ENCODE data around the gene STOML1. TPM values are rescaled to one million over a fixed set of nuclear protein-coding genes. Genes with fewer than 3 reads are reported as not detected.

The STOML1 gene, protein sequence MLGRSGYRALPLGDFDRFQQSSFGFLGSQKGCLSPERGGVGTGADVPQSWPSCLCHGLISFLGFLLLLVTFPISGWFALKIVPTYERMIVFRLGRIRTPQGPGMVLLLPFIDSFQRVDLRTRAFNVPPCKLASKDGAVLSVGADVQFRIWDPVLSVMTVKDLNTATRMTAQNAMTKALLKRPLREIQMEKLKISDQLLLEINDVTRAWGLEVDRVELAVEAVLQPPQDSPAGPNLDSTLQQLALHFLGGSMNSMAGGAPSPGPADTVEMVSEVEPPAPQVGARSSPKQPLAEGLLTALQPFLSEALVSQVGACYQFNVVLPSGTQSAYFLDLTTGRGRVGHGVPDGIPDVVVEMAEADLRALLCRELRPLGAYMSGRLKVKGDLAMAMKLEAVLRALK
- 2.5 and 2.9 TPM in 2 replicates for total RNA-seq (2021)
- long read RNA-seq, full-length matches to known transcripts: 20 of 28 reads
- long read RNA-seq, partial matches to known transcripts: 1 of 28 reads
- long read RNA-seq, other reads (novel, unspliced or antisense): 7 of 28 reads

DNA sequence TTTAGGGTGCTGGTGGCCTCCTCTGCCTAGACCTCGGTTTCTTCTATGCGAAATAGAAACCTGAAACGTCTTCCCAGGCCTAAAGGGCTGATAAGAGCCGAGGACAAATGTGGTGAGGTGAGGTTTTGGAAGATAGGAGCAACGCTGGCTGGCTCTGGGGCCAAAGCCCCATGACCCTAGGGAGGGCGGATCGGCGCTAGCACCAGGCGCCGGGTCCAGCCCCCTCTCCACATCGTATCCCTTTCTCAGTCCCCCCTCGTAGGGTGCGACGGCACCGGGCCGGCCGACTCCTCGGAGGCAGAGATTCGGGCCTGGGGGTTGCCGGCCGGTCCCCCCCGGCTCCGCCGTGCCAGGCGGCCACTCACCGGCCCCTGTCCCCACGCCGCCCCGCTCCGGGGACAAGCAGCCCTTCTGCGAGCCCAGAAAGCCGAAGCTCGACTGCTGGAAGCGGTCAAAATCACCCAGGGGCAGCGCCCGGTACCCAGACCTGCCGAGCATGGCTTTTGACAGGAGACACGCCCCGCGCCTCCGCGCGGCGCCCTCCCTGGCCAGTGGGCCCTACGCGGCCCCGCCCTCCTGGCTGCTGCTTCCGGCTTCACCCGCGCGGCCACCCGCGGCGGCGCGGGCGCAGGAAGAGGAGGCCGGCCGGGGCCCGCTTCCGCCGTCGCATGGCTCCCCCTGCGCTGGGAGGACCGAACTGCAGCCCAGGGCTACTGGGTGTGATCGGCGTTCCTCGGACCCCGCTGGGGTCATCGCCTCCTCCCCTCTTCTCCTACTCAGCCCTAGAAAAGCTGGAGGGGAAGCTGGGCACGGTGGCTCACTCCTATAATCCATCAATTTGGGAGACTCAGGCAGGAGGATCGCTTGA lies at the start of gene STOML1:
Gene STOML1, minus strand, starts transcription at position 570 of the 868 bp plus-strand sequence. Its CDS starts 72 bp downstream, at position 498.
- Histone ChIP-seq H3K9me3 (ENCODE audit: control insufficient read depth, low read depth, low read length) (no peaks in the 10 kb centered on the region), H3K4me1 (ENCODE audit: insufficient read depth, low read length) (no peaks in the 10 kb centered on the region), H3K23ac (ENCODE audit: insufficient read length, low read depth, low read length) (no peak within 1 kb of the TSS), H3K23me2 (ENCODE audit: insufficient read length, low read depth, low read length, poor library complexity, severe bottlenecking) (peaks cover 11% of the 10 kb centered on the region), H3K56ac (ENCODE audit: insufficient read length, low read depth, low read length) (no peak within 1 kb of the TSS), H2BK12ac (ENCODE audit: insufficient read length, low read depth, low read length) (no peak within 1 kb of the TSS), H3K27me3 (ENCODE audit: insufficient read depth, low read length) (no peaks in the 10 kb centered on the region), H3T11ph (ENCODE audit: low read length) (no peak within 1 kb of the TSS), H2AFZ (ENCODE audit: low read length) (no peak within 1 kb of the TSS), H4K20me1 (ENCODE audit: control insufficient read depth, insufficient read depth, insufficient read length) (no peaks in the 10 kb centered on the region), H2BK20ac (ENCODE audit: low read depth, low read length, poor library complexity, severe bottlenecking) (no peak within 1 kb of the TSS), H2BK120ac (ENCODE audit: low read depth, low read length, poor library complexity, severe bottlenecking) (no peak within 1 kb of the TSS), H4K5ac (ENCODE audit: insufficient read length, low read depth, low read length) (no peak within 1 kb of the TSS), H2BK15ac (ENCODE audit: low read depth, low read length) (no peak within 1 kb of the TSS), H3K79me1 (ENCODE audit: insufficient read depth, low read depth, low read length, poor library complexity, severe bottlenecking) (no peaks in the 10 kb centered on the region), H3K79me2 (ENCODE audit: insufficient read depth, low read length) (no peaks in the 10 kb centered on the region; the same call in 1 of the 2 replicates), H3K4me2 (ENCODE audit: insufficient read depth, insufficient read length, low read length) (peak within 1 kb of the TSS; percentile 60), H2AK5ac (ENCODE audit: insufficient read length, low read length) (no peak within 1 kb of the TSS), H3K9ac (ENCODE audit: extremely low read depth, insufficient read length, low read length) (no peak within 1 kb of the TSS), H3K27ac (ENCODE audit: insufficient read length, low read depth, low read length) (no peak within 1 kb of the TSS), H3K18ac (ENCODE audit: insufficient read length, low read depth, low read length) (no peak within 1 kb of the TSS), H3K14ac (ENCODE audit: insufficient read depth, low read length) (no peak within 1 kb of the TSS; the same call in 1 of the 2 replicates), H3K4ac (ENCODE audit: low read depth, low read length) (no peak within 1 kb of the TSS), H4K8ac (replicated peaks; ENCODE audit: insufficient read length, low read depth, low read length) (no peak within 1 kb of the TSS), H4K91ac (ENCODE audit: insufficient read length, low read depth, low read length) (no peak within 1 kb of the TSS), H2BK5ac (ENCODE audit: insufficient read length, low read length) (no peak within 1 kb of the TSS)
- Mint-ChIP-seq H3K27me3 (ENCODE audit: low read depth) (peaks cover 16% of the 10 kb centered on the region), H3K36me3 (ENCODE audit: insufficient read depth in 1 of 3, low read depth in 3 of 3) (no peaks in the 10 kb centered on the region), H3K4me3 (peak within 1 kb of the TSS; percentile 77 to 83), H3K4me1 (peaks cover 21 to 22% of the 10 kb centered on the region in 2 experiments), H3K27ac (no peak within 1 kb of the TSS), H3K9me3 (no peaks in the 10 kb centered on the region; a peak in 1 of 5 replicates)
- DNase-seq: peak; percentile 95
- no CpG with 5 or more reads among the region's 72 CpGs for WGBS (ENCODE audit: extremely low coverage, insufficient read length, low lambda C conversion rate)
- TF ChIP-seq, protein P1, sequence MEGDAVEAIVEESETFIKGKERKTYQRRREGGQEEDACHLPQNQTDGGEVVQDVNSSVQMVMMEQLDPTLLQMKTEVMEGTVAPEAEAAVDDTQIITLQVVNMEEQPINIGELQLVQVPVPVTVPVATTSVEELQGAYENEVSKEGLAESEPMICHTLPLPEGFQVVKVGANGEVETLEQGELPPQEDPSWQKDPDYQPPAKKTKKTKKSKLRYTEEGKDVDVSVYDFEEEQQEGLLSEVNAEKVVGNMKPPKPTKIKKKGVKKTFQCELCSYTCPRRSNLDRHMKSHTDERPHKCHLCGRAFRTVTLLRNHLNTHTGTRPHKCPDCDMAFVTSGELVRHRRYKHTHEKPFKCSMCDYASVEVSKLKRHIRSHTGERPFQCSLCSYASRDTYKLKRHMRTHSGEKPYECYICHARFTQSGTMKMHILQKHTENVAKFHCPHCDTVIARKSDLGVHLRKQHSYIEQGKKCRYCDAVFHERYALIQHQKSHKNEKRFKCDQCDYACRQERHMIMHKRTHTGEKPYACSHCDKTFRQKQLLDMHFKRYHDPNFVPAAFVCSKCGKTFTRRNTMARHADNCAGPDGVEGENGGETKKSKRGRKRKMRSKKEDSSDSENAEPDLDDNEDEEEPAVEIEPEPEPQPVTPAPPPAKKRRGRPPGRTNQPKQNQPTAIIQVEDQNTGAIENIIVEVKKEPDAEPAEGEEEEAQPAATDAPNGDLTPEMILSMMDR (conservative IDR thresholded peaks at IDR 0.05): peak; percentile 94

Measured in H9 (cell line).